HepG2 (cell line): ENCODE data around the gene B3GALNT2. TPM values are rescaled to one million over a fixed set of nuclear protein-coding genes. Genes with fewer than 3 reads are reported as not detected.

Experiments used
- ARNTL ChIP-seq: sonication (generic); formaldehyde crosslinking; IDR thresholded peaks from 2 replicates; pipeline ENCODE4 v1.4.0; 2020; ENCODE audit warnings: mild to moderate bottlenecking, missing genetic modification reagents
- ELF3 ChIP-seq: IDR thresholded peaks from 2 replicates; pipeline ENCODE4 v1.6.1; 2016; ENCODE audit warnings: missing genetic modification reagents, missing compliant biosample characterization
- ETV5 ChIP-seq: IDR thresholded peaks from 2 replicates; pipeline ENCODE4 v1.6.1; 2018; ENCODE audit warnings: missing biosample characterization, missing genetic modification reagents, inconsistent platforms, borderline replicate concordance
- FOXO1 ChIP-seq: sonication (generic); formaldehyde crosslinking; IDR thresholded peaks from 2 replicates; pipeline ENCODE4 v1.4.0; 2020; ENCODE audit warnings: missing genetic modification reagents
- GATAD1 ChIP-seq: IDR thresholded peaks from 2 replicates; pipeline ENCODE4 v1.6.1; 2016; ENCODE audit warnings: missing genetic modification reagents, missing compliant biosample characterization
- HNF4G ChIP-seq, 2 experiments: sonication (generic) in 1 of 2; formaldehyde crosslinking in 1 of 2; IDR thresholded peaks; 2 replicates each; pipeline versions ENCODE4 v1.4.0 to v1.6.1; 2011 to 2020; ENCODE audit warnings: borderline replicate concordance in 2 of 2, low read depth in 2 of 2, mild to moderate bottlenecking in 2 of 2, low read length in 1 of 2, missing genetic modification reagents in 1 of 2, moderate library complexity in 1 of 2
- HOXA5 ChIP-seq: sonication (generic); formaldehyde crosslinking; IDR thresholded peaks from 2 replicates; pipeline ENCODE4 v1.4.0; 2020; ENCODE audit warnings: missing genetic modification reagents
- KDM2A ChIP-seq: sonication (generic); formaldehyde crosslinking; IDR thresholded peaks from 2 replicates; pipeline ENCODE4 v1.4.0; 2020; ENCODE audit warnings: low read depth, missing genetic modification reagents, borderline replicate concordance
- MEIS2 ChIP-seq: sonication (generic); formaldehyde crosslinking; IDR thresholded peaks from 2 replicates; pipeline ENCODE4 v1.9.0; 2021; ENCODE audit warnings: mild to moderate bottlenecking, missing genetic modification reagents
- MXI1 ChIP-seq: IDR thresholded peaks from 3 replicates; pipeline ENCODE4 v1.6.1; 2012; ENCODE audit warnings: low read depth, low read length, inconsistent platforms, borderline replicate concordance
- PCBP2 ChIP-seq: fragments of 200-400 bp; formaldehyde crosslinking; optimal IDR thresholded peaks from 2 replicates; pipeline ENCODE3; 2018; ENCODE audit warnings: low read length, low read depth; ENCODE audit not compliant: poor library complexity, severe bottlenecking
- RELA ChIP-seq: sonication (generic); formaldehyde crosslinking; IDR thresholded peaks from 2 replicates; pipeline ENCODE4 v1.4.0; 2020; ENCODE audit warnings: missing genetic modification reagents
- RORA ChIP-seq: sonication (generic); formaldehyde crosslinking; IDR thresholded peaks from 2 replicates; pipeline ENCODE4 v1.5.0; 2020; ENCODE audit warnings: mild to moderate bottlenecking, missing genetic modification reagents, moderate library complexity
- SSRP1 ChIP-seq: IDR thresholded peaks from 2 replicates; pipeline ENCODE4 v1.6.1; 2016; ENCODE audit warnings: control low read depth
- SUZ12 ChIP-seq: fragments of 150-350 bp; IDR thresholded peaks from 2 replicates; pipeline ENCODE4 v1.6.1; 2014; ENCODE audit warnings: low read depth, low read length
- ZBTB14 ChIP-seq: sonication (generic); formaldehyde crosslinking; IDR thresholded peaks from 2 replicates; pipeline ENCODE4 v1.4.0; 2020; ENCODE audit warnings: missing genetic modification reagents
- ZMYM2 ChIP-seq: sonication (generic); formaldehyde crosslinking; IDR thresholded peaks from 2 replicates; pipeline ENCODE4 v1.8.0; 2022; ENCODE audit warnings: mild to moderate bottlenecking, missing genetic modification reagents
- ZNF326 ChIP-seq: sonication (generic); formaldehyde crosslinking; IDR thresholded peaks from 2 replicates; pipeline ENCODE4 v1.4.0; 2020; ENCODE audit warnings: missing genetic modification reagents, borderline replicate concordance
- ZNF414 ChIP-seq: sonication (generic); formaldehyde crosslinking; IDR thresholded peaks from 2 replicates; pipeline ENCODE4 v1.5.0; 2020; ENCODE audit warnings: missing genetic modification reagents
- ZNF549 ChIP-seq: sonication (generic); formaldehyde crosslinking; IDR thresholded peaks from 2 replicates; pipeline ENCODE4 v1.5.0; 2020; ENCODE audit warnings: missing genetic modification reagents
- ZNF558 ChIP-seq: sonication (generic); formaldehyde crosslinking; IDR thresholded peaks from 2 replicates; pipeline ENCODE4 v1.9.0; 2022; ENCODE audit warnings: mild to moderate bottlenecking, missing genetic modification reagents, borderline replicate concordance
- ZNF580 ChIP-seq: IDR thresholded peaks from 2 replicates; pipeline ENCODE4 v1.6.1; 2016; ENCODE audit warnings: low read depth, borderline replicate concordance
- ZNF775 ChIP-seq: sonication (generic); formaldehyde crosslinking; IDR thresholded peaks from 2 replicates; pipeline ENCODE4 v1.4.0; 2020; ENCODE audit warnings: missing genetic modification reagents, mild to moderate bottlenecking, moderate library complexity, borderline replicate concordance
- ZNF788 ChIP-seq: sonication (generic); formaldehyde crosslinking; IDR thresholded peaks from 2 replicates; pipeline ENCODE4 v1.5.0; 2020; ENCODE audit warnings: mild to moderate bottlenecking, missing genetic modification reagents, borderline replicate concordance
- ZSCAN12 ChIP-seq: sonication (generic); formaldehyde crosslinking; IDR thresholded peaks from 2 replicates; pipeline ENCODE4 v1.9.0; 2021; ENCODE audit warnings: mild to moderate bottlenecking, missing genetic modification reagents
- ZSCAN29 ChIP-seq: sonication (generic); formaldehyde crosslinking; conservative IDR thresholded peaks from 2 replicates; pipeline ENCODE4 v1.4.0; 2020; ENCODE audit warnings: mild to moderate bottlenecking, missing genetic modification reagents
- polyA plus RNA-seq, 8 experiments: library from polyadenylated mRNA; depleted of rRNA in 3 of 8; stranded (reverse) in 7 of 8; unstranded in 1 of 8; fragments of >200 nt; fragmentation: Illumina TruSeq in 4 of 8; extraction: Trizol in 4 of 8; gene quantifications; 2 replicates each; pipeline versions ENCODE4 v1.2.1 to v1.2.3, GENCODE V29; 2011 to 2016; ENCODE audit warnings: low read depth in 4 of 8, missing spikeins in 1 of 8, mixed read lengths in 1 of 8; ENCODE audit not compliant: insufficient read depth in 1 of 8
- total RNA-seq, 5 experiments: library from RNA; depleted of rRNA; stranded (reverse); fragments of >200 nt; fragmentation: Illumina TruSeq; extraction: Trizol; gene quantifications; 2 replicates each; pipeline ENCODE4 v1.2.3, GENCODE V29; 2016; ENCODE audit warnings: low read depth in 1 of 5
- TF ChIP-seq, protein P1 (sequence below): sonication (generic); formaldehyde crosslinking; IDR thresholded peaks from 2 replicates; pipeline ENCODE4 v1.4.0; 2020; ENCODE audit warnings: missing genetic modification reagents
- TF ChIP-seq, protein P2 (sequence below): sonication (generic); formaldehyde crosslinking; IDR thresholded peaks from 2 replicates; pipeline ENCODE4 v1.5.0; 2020; ENCODE audit warnings: missing genetic modification reagents

The B3GALNT2 gene
- total and polyA plus RNA-seq, 2 of the 13 experiments (the other 11 are each of a cell fraction or from before 2014, with no cell fraction given), result 16.5 to 28.9 TPM

GRCh38 chr1:235504494-235505222, 406 bp upstream of the B3GALNT2 start (continued):
- TF ChIP-seq ZNF580, result peak; percentile 92
- TF ChIP-seq ZNF326 (CRISPR knock-in tag), result no peak
- TF ChIP-seq SUZ12, result peak; percentile 71
- peak; percentile 70; the same call in 2 of the 3 replicates for TF ChIP-seq MXI1
- peak; percentile 52 for TF ChIP-seq PCBP2
- TF ChIP-seq MEIS2, result peak; percentile 28
- TF ChIP-seq ZMYM2 (CRISPR knock-in tag), result peak; percentile 87
- peak; percentile 52; the same call in 1 of the 2 replicates for TF ChIP-seq ZNF558
- 0 out of 2 replicates have a peak, but pooled peaks have one; percentile 16 for TF ChIP-seq ZSCAN12 (CRISPR knock-in tag)
- peak; percentile 66 for TF ChIP-seq ETV5 (CRISPR knock-in tag)
- TF ChIP-seq ZBTB14 (CRISPR knock-in tag), result no peak; the same call in 1 of the 2 replicates
- TF ChIP-seq GATAD1, result peak; percentile 83
- TF ChIP-seq ZNF788 (CRISPR knock-in tag), result peak; percentile 84; the same call in 1 of the 2 replicates
- peak; percentile 58; the same call in 1 of the 2 replicates for TF ChIP-seq ZNF414
- TF ChIP-seq FOXO1 (CRISPR knock-in tag), result no peak
- TF ChIP-seq KDM2A (CRISPR knock-in tag), result peak; percentile 88
- TF ChIP-seq, protein P1, sequence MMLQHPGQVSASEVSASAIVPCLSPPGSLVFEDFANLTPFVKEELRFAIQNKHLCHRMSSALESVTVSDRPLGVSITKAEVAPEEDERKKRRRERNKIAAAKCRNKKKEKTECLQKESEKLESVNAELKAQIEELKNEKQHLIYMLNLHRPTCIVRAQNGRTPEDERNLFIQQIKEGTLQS (CRISPR knock-in tag), result peak; percentile 86
- TF ChIP-seq RORA (CRISPR knock-in tag), result no peak
- peak; percentile 68 for TF ChIP-seq ELF3 (CRISPR knock-in tag)
- TF ChIP-seq, protein P2, sequence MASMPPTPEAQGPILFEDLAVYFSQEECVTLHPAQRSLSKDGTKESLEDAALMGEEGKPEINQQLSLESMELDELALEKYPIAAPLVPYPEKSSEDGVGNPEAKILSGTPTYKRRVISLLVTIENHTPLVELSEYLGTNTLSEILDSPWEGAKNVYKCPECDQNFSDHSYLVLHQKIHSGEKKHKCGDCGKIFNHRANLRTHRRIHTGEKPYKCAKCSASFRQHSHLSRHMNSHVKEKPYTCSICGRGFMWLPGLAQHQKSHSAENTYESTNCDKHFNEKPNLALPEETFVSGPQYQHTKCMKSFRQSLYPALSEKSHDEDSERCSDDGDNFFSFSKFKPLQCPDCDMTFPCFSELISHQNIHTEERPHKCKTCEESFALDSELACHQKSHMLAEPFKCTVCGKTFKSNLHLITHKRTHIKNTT (CRISPR knock-in tag), result no peak
- TF ChIP-seq HNF4G (IDR thresholded peaks at IDR 0.05; ENCODE audit: borderline replicate concordance, low read depth, low read length), result no peak
- peak; percentile 47; the same call in 1 of the 2 replicates for TF ChIP-seq HNF4G (CRISPR knock-in tag; IDR thresholded peaks at IDR 0.05; ENCODE audit: borderline replicate concordance, low read depth)
- peak; percentile 83; the same call in 1 of the 2 replicates for TF ChIP-seq RELA (CRISPR knock-in tag)
- no peak for TF ChIP-seq HOXA5 (CRISPR knock-in tag)
- TF ChIP-seq ARNTL (CRISPR knock-in tag), result no peak
- no peak for TF ChIP-seq ZNF549 (CRISPR knock-in tag)
- TF ChIP-seq ZSCAN29 (CRISPR knock-in tag), result no peak; the same call in 1 of the 2 replicates
- TF ChIP-seq ZNF775 (CRISPR knock-in tag), result no peak
- TF ChIP-seq SSRP1 (CRISPR knock-in tag), result no peak
